HCT116 (cell line): Measurements from ENCODE around the gene GBE1. TPM values are rescaled to one million over a fixed set of nuclear protein-coding genes. Genes with fewer than 3 reads are reported as not detected.

ENCODE experiments used
- ATAC-seq: fragments of 200-7000 bp; cut with Tn5 transposase; 2 replicates; pipeline ENCODE4 v1.9.1; 2020; ENCODE audit warnings: mild to moderate bottlenecking, moderate library complexity
- BruUV-seq: library from RNA; stranded (reverse); fragments of 400-500 nt; replicated peaks from 2 replicates; lab custom pipeline; 2021; lab: Mats Ljungman, UMichigan
- CTCF ChIA-PET: fragments of 300-600 bp; sonication (Branson Sonifier 250); formaldehyde crosslinking; loops from one replicate; lab custom pipeline; 2021; ENCODE audit warnings: antibody characterized with exemption; lab: Charles Lee
- POLR2A ChIA-PET: fragments of 300-600, 350-600 bp; sonication (Branson Sonifier 250); formaldehyde crosslinking; loops from one replicate; lab custom pipeline; 2021; ENCODE audit warnings: antibody characterized with exemption; lab: Charles Lee
- RAD21 ChIA-PET, 2 experiments: fragments of 300-600 bp; sonication (Branson Sonifier 250); formaldehyde crosslinking; loops; one replicate each; lab custom pipeline; 2023; ENCODE audit warnings: low total read pairs in 2 of 2; ENCODE audit not compliant: uncharacterized antibody in 2 of 2, unreplicated experiment in 2 of 2, low non-redundant PET in 1 of 2; lab: Charles Lee
- DNase-seq: peaks from one replicate; pipeline ENCODE4 v3.0.0-alpha.2; 2010; ENCODE audit warnings: low read depth, low spot score
- H2AFZ ChIP-seq: fragments of 200-600 bp; shearing (Covaris generic), sonication (generic); 2 replicates; pipeline ENCODE4 v1.6.1; 2017; ENCODE audit warnings: low read depth, mixed run types, mixed read lengths, antibody characterized with exemption, low read length; ENCODE audit not compliant: poor library complexity, severe bottlenecking
- H3K27ac ChIP-seq: 2 replicates; pipeline ENCODE4 v1.5.1; 2012; ENCODE audit warnings: low read depth, low read length
- H3K27me3 ChIP-seq: fragments of 200-600 bp; sonication (generic); 2 replicates; pipeline ENCODE4 v1.6.1; 2016; ENCODE audit warnings: mixed run types, low read length, mixed read lengths; ENCODE audit not compliant: insufficient read depth
- H3K36me3 ChIP-seq, 2 experiments: fragments of 200-500 bp in 1 of 2; fragments of 200-600 bp in 1 of 2; sonication (Bioruptor generic) in 1 of 2; sonication (generic) in 1 of 2; 2 replicates each; pipeline versions ENCODE4 v1.5.1 to v1.6.1; 2014 to 2016; ENCODE audit warnings: low read length in 2 of 2, inconsistent platforms in 1 of 2, mixed read lengths in 1 of 2, mixed run types in 1 of 2; ENCODE audit not compliant: insufficient read depth in 2 of 2, control insufficient read depth in 1 of 2
- H3K4me1 ChIP-seq, 2 experiments: fragments of 200-600 bp in 1 of 2; sonication (generic) in 1 of 2; 2 replicates each; pipeline versions ENCODE4 v1.5.1 to v1.6.1; 2012 to 2017; ENCODE audit warnings: low read length in 2 of 2, inconsistent platforms in 1 of 2, mild to moderate bottlenecking in 1 of 2, mixed read lengths in 1 of 2, mixed run types in 1 of 2, moderate library complexity in 1 of 2; ENCODE audit not compliant: insufficient read depth in 2 of 2, control insufficient read depth in 1 of 2
- H3K4me2 ChIP-seq: fragments of 200-600 bp; sonication (generic); 2 replicates; pipeline ENCODE4 v1.6.1; 2017; ENCODE audit warnings: mixed run types, low read length, mixed read lengths
- H3K4me3 ChIP-seq, 2 experiments: fragments of 200-600 bp in 1 of 2; sonication (generic) in 1 of 2; replicated peaks in 1 of 2; 2 replicates each; pipeline ENCODE4 v1.5.1; 2011 to 2016; ENCODE audit warnings: low read length in 2 of 2, control low read depth in 1 of 2, low read depth in 1 of 2, mild to moderate bottlenecking in 1 of 2, mixed read lengths in 1 of 2, mixed run types in 1 of 2
- H3K79me2 ChIP-seq: fragments of 200-600 bp; sonication (generic); 2 replicates; pipeline ENCODE4 v1.6.1; 2017; ENCODE audit warnings: mild to moderate bottlenecking, mixed run types, low read length, moderate library complexity, mixed read lengths; ENCODE audit not compliant: insufficient read depth
- H3K9ac ChIP-seq: fragments of 200-600 bp; sonication (generic); 2 replicates; pipeline ENCODE4 v1.6.1; 2016; ENCODE audit warnings: low read length, mixed read lengths
- H3K9me2 ChIP-seq: fragments of 200-600 bp; sonication (generic), shearing (Covaris generic); 2 replicates; pipeline ENCODE4 v1.6.1; 2017; ENCODE audit warnings: mixed run types, mild to moderate bottlenecking, moderate library complexity; ENCODE audit not compliant: insufficient read depth
- H3K9me3 ChIP-seq, 2 experiments: fragments of 200-500 bp in 1 of 2; fragments of 200-600 bp in 1 of 2; sonication (Bioruptor generic) in 1 of 2; sonication (generic) in 1 of 2; 2 replicates each; pipeline ENCODE4 v1.6.1; 2014 to 2017; ENCODE audit warnings: low read length in 2 of 2, mixed read lengths in 2 of 2, inconsistent platforms in 1 of 2, low read depth in 1 of 2, mild to moderate bottlenecking in 1 of 2, mixed run types in 1 of 2, moderate library complexity in 1 of 2; ENCODE audit not compliant: control insufficient read depth in 1 of 2, insufficient read depth in 1 of 2
- H4K20me1 ChIP-seq: fragments of 200-600 bp; sonication (generic), shearing (Covaris generic); 2 replicates; pipeline ENCODE4 v1.6.1; 2017; ENCODE audit warnings: mixed run types, mild to moderate bottlenecking, moderate library complexity; ENCODE audit not compliant: insufficient read depth
- CBX3 ChIP-seq: IDR thresholded peaks from 2 replicates; pipeline ENCODE4 v1.6.1; 2012; ENCODE audit warnings: low read depth
- CEBPB ChIP-seq: IDR thresholded peaks from 2 replicates; pipeline ENCODE4 v1.6.1; 2012; ENCODE audit warnings: low read depth
- EGR1 ChIP-seq: IDR thresholded peaks from 2 replicates; pipeline ENCODE4 v1.6.1; 2012; ENCODE audit warnings: low read depth
- EZH2 ChIP-seq: fragments of 200-600 bp; sonication (generic); IDR thresholded peaks from 2 replicates; pipeline ENCODE4 v1.6.1; 2017; ENCODE audit warnings: antibody characterized with exemption, mixed run types
- EZH2phosphoT487 ChIP-seq: fragments of 200-600 bp; IDR thresholded peaks from 2 replicates; pipeline ENCODE4 v1.6.1; 2018; ENCODE audit warnings: antibody characterized with exemption, borderline replicate concordance
- MAX ChIP-seq: IDR thresholded peaks from 2 replicates; pipeline ENCODE4 v1.6.1; 2012
- SIN3A ChIP-seq: IDR thresholded peaks from 2 replicates; pipeline ENCODE4 v1.6.1; 2012; ENCODE audit warnings: low read depth
- SP1 ChIP-seq: IDR thresholded peaks from 2 replicates; pipeline ENCODE4 v1.6.1; 2012; ENCODE audit warnings: low read depth
- YY1 ChIP-seq: IDR thresholded peaks from 2 replicates; pipeline ENCODE4 v1.6.1; 2011; ENCODE audit warnings: low read length, low read depth, moderate library complexity, mild to moderate bottlenecking; ENCODE audit not compliant: insufficient replicate concordance; ENCODE audit errors: extremely low read depth
- ZBTB33 ChIP-seq: IDR thresholded peaks from 2 replicates; pipeline ENCODE4 v1.6.1; 2011; ENCODE audit warnings: mild to moderate bottlenecking, low read length, moderate library complexity; ENCODE audit not compliant: insufficient replicate concordance; ENCODE audit errors: extremely low read depth
- intact Hi-C: fragments of 100-400 bp; cut with micrococcal nuclease; formaldehyde crosslinking; loops from 2 replicates; pipeline ENCODE4 v1.10.0; 2022
- total RNA-seq: library from RNA; stranded (reverse); gene quantifications from one replicate; pipeline ENCODE4 v1.2.1, GENCODE V29; 2021; ENCODE audit not compliant: unreplicated experiment

The GBE1 gene
- total RNA-seq, 1 experiment from 2014 or later, result 27.7 TPM

GRCh38 chr3:81549388-81549787, 212.1 kb downstream of the GBE1 start:
- TF ChIP-seq YY1, result no peak
- no peak for TF ChIP-seq ZBTB33
- no peak for TF ChIP-seq MAX
- TF ChIP-seq SIN3A, result no peak
- TF ChIP-seq EGR1, result no peak
- TF ChIP-seq CBX3, result no peak
- intact Hi-C loops, result no loop called here
- no peak overlapping the region for H3K4me2 ChIP-seq
- ATAC-seq (no peak), DNase-seq (no peak)
- POLR2A ChIA-PET, result no interaction called here
- RAD21 ChIA-PET, result no interaction called here
- no TSS peak for BruUV-seq
- H3K4me1 ChIP-seq, result no peaks in the 10 kb centered on the region
- no peaks in the 10 kb centered on the region for H3K9me3 ChIP-seq
- no peak overlapping the region for H3K4me3 ChIP-seq
- H2AFZ ChIP-seq, result no peak overlapping the region
- no peaks in the 10 kb centered on the region for H3K9me2 ChIP-seq
- no peaks in the 10 kb centered on the region; the same call in 1 of the 2 replicates for H4K20me1 ChIP-seq
- no peaks in the 10 kb centered on the region for H3K79me2 ChIP-seq
- H3K9ac ChIP-seq, result no peak overlapping the region
- no peaks in the 10 kb centered on the region for H3K27me3 ChIP-seq
- no peaks in the 10 kb centered on the region for H3K36me3 ChIP-seq
- H3K27ac ChIP-seq, result no peak overlapping the region
- CTCF ChIA-PET, result interaction anchor here (0.7 kb wide), 1 partner anchor 31 kb away, joined by 3 read pairs; no protein-coding TSS in a partner anchor

GRCh38 chr3:81545572-81545971, 215.9 kb downstream of the GBE1 start:
- Histone ChIP-seq H3K79me2 (no peaks in the 10 kb centered on the region), H3K27ac (no peak overlapping the region), H3K4me2 (no peak overlapping the region), H3K9ac (no peak overlapping the region), H3K9me3 (no peaks in the 10 kb centered on the region), H3K4me3 (no peak overlapping the region), H3K27me3 (no peaks in the 10 kb centered on the region), H2AFZ (no peak overlapping the region), H3K4me1 (no peaks in the 10 kb centered on the region), H3K36me3 (no peaks in the 10 kb centered on the region), H4K20me1 (no peaks in the 10 kb centered on the region; the same call in 1 of the 2 replicates), H3K9me2 (no peaks in the 10 kb centered on the region)
- BruUV-seq, result no TSS peak
- CTCF ChIA-PET, result no interaction called here
- RAD21 ChIA-PET, result no interaction called here
- POLR2A ChIA-PET, result no interaction called here
- ATAC-seq (no peak), DNase-seq (peak; percentile 13)
- TF ChIP-seq EZH2phosphoT487 (no peak), SP1 (no peak), EZH2 (no peak), CEBPB (no peak)
- intact Hi-C loops, result no loop called here
